ENCODE results near the gene ADAM11.

- TF ChIP-seq CTCF (tag by site-specific recombination; IDR thresholded peaks at IDR 0.05) (no peak), ZNF211 (tag by site-specific recombination; IDR thresholded peaks at IDR 0.05; ENCODE audit: low read depth) (no peak), PATZ1 (tag by site-specific recombination; IDR thresholded peaks at IDR 0.05) (no peak), KLF9 (tag by site-specific recombination; IDR thresholded peaks at IDR 0.05; ENCODE audit: low read depth) (no peak), ZBTB8A (tag by site-specific recombination; IDR thresholded peaks at IDR 0.05) (no peak), ZNF449 (tag by site-specific recombination; IDR thresholded peaks at IDR 0.05) (no peak), PBX3 (CRISPR knock-in tag; IDR thresholded peaks at IDR 0.05) (no peak), GLIS1 (tag by site-specific recombination; IDR thresholded peaks at IDR 0.05) (no peak), ZNF404 (tag by site-specific recombination; IDR thresholded peaks at IDR 0.05) (no peak), ZNF302 (tag by site-specific recombination; IDR thresholded peaks at IDR 0.05; ENCODE audit: low read depth) (no peak), ZNF501 (tag by site-specific recombination; IDR thresholded peaks at IDR 0.05) (no peak), REST (tag by site-specific recombination; IDR thresholded peaks at IDR 0.05) (no peak), HOXA7 (CRISPR knock-in tag; IDR thresholded peaks at IDR 0.05; ENCODE audit: borderline replicate concordance) (no peak), ZFP3 (tag by site-specific recombination; IDR thresholded peaks at IDR 0.05; ENCODE audit: low read depth) (no peak)
Measured at GRCh38 chr17:44752953-44753861, 5.6 kb upstream of the ADAM11 start.
